SK-N-SH treated with all-trans-retinoic acid at 6 μM for 48 hours (cell line): ENCODE results near the gene OSTC.

Source experiments
- ARNTL ChIP-seq: fragments of 450-650 bp; formaldehyde crosslinking; IDR thresholded peaks from 2 replicates; pipeline ENCODE4 v1.5.0; 2020; ENCODE audit warnings: low read depth, mild to moderate bottlenecking, moderate library complexity, borderline replicate concordance
- CSDC2 ChIP-seq: fragments of 250-450 bp; sonication (Bioruptor Pico); IDR thresholded peaks from 2 replicates; pipeline ENCODE4 v1.5.0; 2020; ENCODE audit warnings: mild to moderate bottlenecking, moderate library complexity
- ESRRG ChIP-seq: fragments of 250-450 bp; sonication (Bioruptor Pico); IDR thresholded peaks from 2 replicates; pipeline ENCODE4 v1.6.1; 2021; ENCODE audit warnings: mild to moderate bottlenecking
- GLIS3 ChIP-seq: fragments of 250-450 bp; sonication (Bioruptor Pico); IDR thresholded peaks from 2 replicates; pipeline ENCODE4 v1.5.0; 2020; ENCODE audit warnings: mild to moderate bottlenecking, moderate library complexity
- OSR1 ChIP-seq: fragments of 250-450 bp; sonication (Bioruptor Pico); IDR thresholded peaks from 2 replicates; pipeline ENCODE4 v1.8.0; 2022; ENCODE audit warnings: moderate library complexity, mild to moderate bottlenecking, inconsistent platforms
- SNAI2 ChIP-seq: fragments of 250-450 bp; sonication (Bioruptor Pico); IDR thresholded peaks from 2 replicates; pipeline ENCODE4 v1.5.0; 2020; ENCODE audit warnings: mild to moderate bottlenecking, moderate library complexity
- ZFP30 ChIP-seq: fragments of 450-650 bp; formaldehyde crosslinking; IDR thresholded peaks from 2 replicates; pipeline ENCODE4 v1.5.0; 2022; ENCODE audit warnings: mild to moderate bottlenecking, moderate library complexity
- TF ChIP-seq, protein P1 (sequence below): fragments of 250-450 bp; sonication (Bioruptor Pico); IDR thresholded peaks from 2 replicates; pipeline ENCODE4 v1.5.1; 2020; ENCODE audit warnings: low read depth, mild to moderate bottlenecking, moderate library complexity
- TF ChIP-seq, protein P2 (sequence below): fragments of 250-450 bp; sonication (Bioruptor Pico); IDR thresholded peaks from 2 replicates; pipeline ENCODE4 v1.8.0; 2020; ENCODE audit warnings: mild to moderate bottlenecking, moderate library complexity, borderline replicate concordance
- TF ChIP-seq, protein P3 (sequence below): fragments of 250-450 bp; sonication (Bioruptor Pico); IDR thresholded peaks from 2 replicates; pipeline ENCODE4 v1.8.0; 2021; ENCODE audit warnings: low read depth, mild to moderate bottlenecking, moderate library complexity, borderline replicate concordance
- TF ChIP-seq, protein P4 (sequence below): fragments of 250-450 bp; sonication (Bioruptor Pico); IDR thresholded peaks from 2 replicates; pipeline ENCODE4 v1.5.1; 2021; ENCODE audit warnings: mild to moderate bottlenecking, moderate library complexity

DNA sequence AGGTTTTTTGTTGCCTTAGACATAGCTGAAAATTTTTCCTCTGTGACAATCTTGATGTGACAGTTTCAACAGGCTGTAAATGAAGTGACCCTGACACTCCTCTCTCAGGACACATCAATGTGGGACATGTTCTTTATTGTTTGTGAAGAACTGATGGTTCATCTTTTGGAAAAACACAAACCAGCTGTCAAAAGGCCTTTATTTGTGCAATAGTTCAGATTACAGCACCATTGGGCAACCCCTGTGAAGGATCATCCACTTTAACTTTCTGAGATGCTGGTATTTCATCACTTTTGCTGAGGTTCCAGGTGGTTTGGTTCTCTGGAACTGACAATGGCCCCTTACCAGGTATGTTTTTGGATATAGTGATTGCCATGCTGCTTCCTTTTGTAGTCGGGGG, 40.3 kb downstream of the OSTC start:
- TF ChIP-seq CSDC2, result no peak
- TF ChIP-seq, protein P1, sequence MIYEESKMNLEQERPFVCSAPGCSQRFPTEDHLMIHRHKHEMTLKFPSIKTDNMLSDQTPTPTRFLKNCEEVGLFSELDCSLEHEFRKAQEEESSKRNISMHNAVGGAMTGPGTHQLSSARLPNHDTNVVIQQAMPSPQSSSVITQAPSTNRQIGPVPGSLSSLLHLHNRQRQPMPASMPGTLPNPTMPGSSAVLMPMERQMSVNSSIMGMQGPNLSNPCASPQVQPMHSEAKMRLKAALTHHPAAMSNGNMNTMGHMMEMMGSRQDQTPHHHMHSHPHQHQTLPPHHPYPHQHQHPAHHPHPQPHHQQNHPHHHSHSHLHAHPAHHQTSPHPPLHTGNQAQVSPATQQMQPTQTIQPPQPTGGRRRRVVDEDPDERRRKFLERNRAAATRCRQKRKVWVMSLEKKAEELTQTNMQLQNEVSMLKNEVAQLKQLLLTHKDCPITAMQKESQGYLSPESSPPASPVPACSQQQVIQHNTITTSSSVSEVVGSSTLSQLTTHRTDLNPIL (CRISPR knock-in tag), result no peak
- TF ChIP-seq, protein P2, sequence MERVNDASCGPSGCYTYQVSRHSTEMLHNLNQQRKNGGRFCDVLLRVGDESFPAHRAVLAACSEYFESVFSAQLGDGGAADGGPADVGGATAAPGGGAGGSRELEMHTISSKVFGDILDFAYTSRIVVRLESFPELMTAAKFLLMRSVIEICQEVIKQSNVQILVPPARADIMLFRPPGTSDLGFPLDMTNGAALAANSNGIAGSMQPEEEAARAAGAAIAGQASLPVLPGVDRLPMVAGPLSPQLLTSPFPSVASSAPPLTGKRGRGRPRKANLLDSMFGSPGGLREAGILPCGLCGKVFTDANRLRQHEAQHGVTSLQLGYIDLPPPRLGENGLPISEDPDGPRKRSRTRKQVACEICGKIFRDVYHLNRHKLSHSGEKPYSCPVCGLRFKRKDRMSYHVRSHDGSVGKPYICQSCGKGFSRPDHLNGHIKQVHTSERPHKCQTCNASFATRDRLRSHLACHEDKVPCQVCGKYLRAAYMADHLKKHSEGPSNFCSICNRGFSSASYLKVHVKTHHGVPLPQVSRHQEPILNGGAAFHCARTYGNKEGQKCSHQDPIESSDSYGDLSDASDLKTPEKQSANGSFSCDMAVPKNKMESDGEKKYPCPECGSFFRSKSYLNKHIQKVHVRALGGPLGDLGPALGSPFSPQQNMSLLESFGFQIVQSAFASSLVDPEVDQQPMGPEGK (CRISPR knock-in tag), result no peak
- no peak for TF ChIP-seq SNAI2 (CRISPR knock-in tag)
- TF ChIP-seq, protein P3, sequence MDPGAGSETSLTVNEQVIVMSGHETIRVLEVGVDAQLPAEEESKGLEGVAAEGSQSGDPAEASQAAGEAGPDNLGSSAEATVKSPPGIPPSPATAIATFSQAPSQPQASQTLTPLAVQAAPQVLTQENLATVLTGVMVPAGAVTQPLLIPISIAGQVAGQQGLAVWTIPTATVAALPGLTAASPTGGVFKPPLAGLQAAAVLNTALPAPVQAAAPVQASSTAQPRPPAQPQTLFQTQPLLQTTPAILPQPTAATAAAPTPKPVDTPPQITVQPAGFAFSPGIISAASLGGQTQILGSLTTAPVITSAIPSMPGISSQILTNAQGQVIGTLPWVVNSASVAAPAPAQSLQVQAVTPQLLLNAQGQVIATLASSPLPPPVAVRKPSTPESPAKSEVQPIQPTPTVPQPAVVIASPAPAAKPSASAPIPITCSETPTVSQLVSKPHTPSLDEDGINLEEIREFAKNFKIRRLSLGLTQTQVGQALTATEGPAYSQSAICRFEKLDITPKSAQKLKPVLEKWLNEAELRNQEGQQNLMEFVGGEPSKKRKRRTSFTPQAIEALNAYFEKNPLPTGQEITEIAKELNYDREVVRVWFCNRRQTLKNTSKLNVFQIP (CRISPR knock-in tag), result no peak
- TF ChIP-seq GLIS3 (CRISPR knock-in tag), result no peak
- no peak for TF ChIP-seq ZFP30
- no peak for TF ChIP-seq ESRRG
- TF ChIP-seq, protein P4, sequence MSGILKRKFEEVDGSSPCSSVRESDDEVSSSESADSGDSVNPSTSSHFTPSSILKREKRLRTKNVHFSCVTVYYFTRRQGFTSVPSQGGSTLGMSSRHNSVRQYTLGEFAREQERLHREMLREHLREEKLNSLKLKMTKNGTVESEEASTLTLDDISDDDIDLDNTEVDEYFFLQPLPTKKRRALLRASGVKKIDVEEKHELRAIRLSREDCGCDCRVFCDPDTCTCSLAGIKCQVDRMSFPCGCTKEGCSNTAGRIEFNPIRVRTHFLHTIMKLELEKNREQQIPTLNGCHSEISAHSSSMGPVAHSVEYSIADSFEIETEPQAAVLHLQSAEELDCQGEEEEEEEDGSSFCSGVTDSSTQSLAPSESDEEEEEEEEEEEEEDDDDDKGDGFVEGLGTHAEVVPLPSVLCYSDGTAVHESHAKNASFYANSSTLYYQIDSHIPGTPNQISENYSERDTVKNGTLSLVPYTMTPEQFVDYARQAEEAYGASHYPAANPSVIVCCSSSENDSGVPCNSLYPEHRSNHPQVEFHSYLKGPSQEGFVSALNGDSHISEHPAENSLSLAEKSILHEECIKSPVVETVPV, result no peak
- no peak for TF ChIP-seq OSR1 (CRISPR knock-in tag)
- TF ChIP-seq ARNTL, result no peak
